K562 (cell line): ENCODE results near the gene CHN1. TPM values are rescaled to one million over a fixed set of nuclear protein-coding genes. Genes with fewer than 3 reads are reported as not detected.

Experiments
- ATAC-seq: fragments of 200-7000 bp; cut with Tn5 transposase; 3 replicates; pipeline ENCODE4 v1.9.1; 2020; ENCODE audit warnings: moderate library complexity
- BruUV-seq: library from RNA; stranded (reverse); fragments of 400-500 nt; replicated peaks from 2 replicates; lab custom pipeline; 2021; lab: Mats Ljungman, UMichigan
- CTCF ChIA-PET: fragments of 300-600 bp; formaldehyde crosslinking; extraction: SDS; loops from one replicate; lab custom pipeline; 2021; ENCODE audit warnings: low intra/inter-chr PET ratio; lab: Yijun Ruan, JAX
- POLR2A ChIA-PET: fragments of 300-600, 350-650 bp; sonication (Branson Sonifier 250); formaldehyde crosslinking; extraction: SDS; loops from one replicate; lab custom pipeline; 2021; ENCODE audit warnings: antibody characterized with exemption, inconsistent platforms; lab: Yijun Ruan, JAX
- DNase-seq, 4 experiments: peaks; one replicate each; pipeline versions ENCODE4 v3.0.0 to v3.0.0-alpha.2; 2011 to 2018; ENCODE audit warnings: low spot score in 3 of 4, mixed read lengths in 3 of 4; ENCODE audit errors: extremely low read depth in 1 of 4
- FAIRE-seq: peaks from 2 replicates; lab custom pipeline; 2011; peaks lifted over from hg19 to GRCh38; lab: Jason Lieb, UNC
- H2AFZ ChIP-seq: 2 replicates; pipeline ENCODE4 v1.6.0; 2011; ENCODE audit warnings: low read depth, low read length, control low read depth, inconsistent platforms
- H3K27ac ChIP-seq: fragments of 200-600 bp; 3 replicates; pipeline ENCODE4 v1.8.0; 2011; ENCODE audit warnings: low read depth, mild to moderate bottlenecking, control low read depth, inconsistent platforms, low read length, moderate library complexity, mixed read lengths; ENCODE audit errors: extremely low read depth
- H3K27me3 ChIP-seq, 2 experiments: fragments of 300-600 bp in 1 of 2; 2 replicates in 1 of 2; 3 replicates in 1 of 2; pipeline versions ENCODE4 v1.6.0 to v1.8.0; 2011; ENCODE audit warnings: inconsistent platforms in 2 of 2, low read length in 2 of 2, mild to moderate bottlenecking in 1 of 2, mixed read lengths in 1 of 2, moderate library complexity in 1 of 2; ENCODE audit not compliant: control insufficient read depth in 2 of 2, insufficient read depth in 2 of 2
- H3K36me3 ChIP-seq: fragments of 300-600 bp; 3 replicates; pipeline ENCODE4 v1.8.0; 2011; ENCODE audit warnings: mild to moderate bottlenecking, low read length, inconsistent platforms; ENCODE audit not compliant: control insufficient read depth, insufficient read depth
- H3K4me1 ChIP-seq, 2 experiments: fragments of 200-600 bp in 1 of 2; replicated peaks in 1 of 2; 2 replicates in 1 of 2; 3 replicates in 1 of 2; pipeline versions ENCODE4 v1.5.1 to v1.8.0; 2011; ENCODE audit warnings: inconsistent platforms in 2 of 2, low read length in 2 of 2, mild to moderate bottlenecking in 1 of 2, mixed read lengths in 1 of 2, moderate library complexity in 1 of 2; ENCODE audit not compliant: control insufficient read depth in 2 of 2, insufficient read depth in 2 of 2
- H3K4me2 ChIP-seq: 2 replicates; pipeline ENCODE4 v1.6.1; 2011; ENCODE audit warnings: low read length, control low read depth, inconsistent platforms, mixed read lengths; ENCODE audit not compliant: insufficient read depth
- H3K4me3 ChIP-seq: fragments of 200-600 bp; sonication (generic), shearing (Covaris generic); 2 replicates; pipeline ENCODE4 v1.5.1; 2016; ENCODE audit warnings: control low read depth, inconsistent platforms
- H3K79me2 ChIP-seq: fragments of 200-600 bp; 3 replicates; pipeline ENCODE4 v1.8.0; 2011; ENCODE audit warnings: low read length, inconsistent platforms; ENCODE audit not compliant: control insufficient read depth, insufficient read depth
- H3K9ac ChIP-seq, 2 experiments: 2 replicates each; pipeline versions ENCODE4 v1.6.0 to v1.6.1; 2011; ENCODE audit warnings: low read depth in 2 of 2, low read length in 2 of 2, control low read depth in 1 of 2, inconsistent platforms in 1 of 2, mild to moderate bottlenecking in 1 of 2, mixed read lengths in 1 of 2; ENCODE audit not compliant: insufficient read depth in 1 of 2
- H3K9me1 ChIP-seq: one replicate; pipeline ENCODE4 v1.6.0; 2011; ENCODE audit warnings: inconsistent platforms, mild to moderate bottlenecking, low read length, moderate library complexity; ENCODE audit not compliant: control insufficient read depth, insufficient read depth
- H3K9me3 ChIP-seq: replicated peaks from 2 replicates; pipeline ENCODE4 v1.5.1; 2011; ENCODE audit warnings: low read depth, low read length, inconsistent platforms; ENCODE audit not compliant: control insufficient read depth, insufficient read depth
- H4K20me1 ChIP-seq: replicated peaks from 2 replicates; pipeline ENCODE4 v1.6.1; 2011; ENCODE audit warnings: low read length, inconsistent platforms, mixed read lengths; ENCODE audit not compliant: control insufficient read depth, insufficient read depth
- CBX2 ChIP-seq: fragments of 200-600 bp; sonication (generic); IDR thresholded peaks from one replicate; pipeline ENCODE4 v1.6.1; 2012; ENCODE audit warnings: mild to moderate bottlenecking, low read length, inconsistent platforms; ENCODE audit not compliant: insufficient read depth, poor library complexity, severe bottlenecking
- GABPB2 ChIP-seq: fragments of 250-450 bp; sonication (Bioruptor Pico); conservative IDR thresholded peaks from 2 replicates; pipeline ENCODE4 v1.5.1; 2021; ENCODE audit warnings: mild to moderate bottlenecking
- MYC ChIP-seq, 2 experiments: fragments of 250-450 bp in 1 of 2; sonication (Bioruptor Pico) in 1 of 2; IDR thresholded peaks; 2 replicates each; pipeline versions ENCODE4 v1.5.1 to v1.6.1; 2012 to 2021; ENCODE audit warnings: low read depth in 2 of 2, borderline replicate concordance in 1 of 2, improper control_type of control experiment in 1 of 2, low read length in 1 of 2, mild to moderate bottlenecking in 1 of 2, moderate library complexity in 1 of 2
- NFYB ChIP-seq: IDR thresholded peaks from 2 replicates; pipeline ENCODE4 v1.6.1; 2011; ENCODE audit warnings: mild to moderate bottlenecking, moderate library complexity; ENCODE audit not compliant: insufficient read length; ENCODE audit errors: extremely low read depth
- RHOXF2B ChIP-seq: fragments of 250-450 bp; sonication (Bioruptor Pico); conservative IDR thresholded peaks from 2 replicates; pipeline ENCODE4 v1.5.1; 2021
- RNF2 ChIP-seq: sonication (generic); IDR thresholded peaks from 2 replicates; pipeline ENCODE4 v1.6.1; 2016
- SMC3 ChIP-seq: conservative IDR thresholded peaks from 2 replicates; pipeline ENCODE4 v1.6.1; 2011; ENCODE audit warnings: low read depth, low read length, improper control_type of control experiment; ENCODE audit not compliant: insufficient read depth
- TSC22D4 ChIP-seq: fragments of 450-650 bp; IDR thresholded peaks from 2 replicates; pipeline ENCODE4 v1.6.1; 2016; ENCODE audit warnings: missing genetic modification characterization, missing biosample characterization, control low read depth
- ZNF282 ChIP-seq: sonication (generic); formaldehyde crosslinking; IDR thresholded peaks from 2 replicates; pipeline ENCODE4 v1.8.1; 2023; ENCODE audit warnings: missing genetic modification reagents
- WGBS: fragments of 100-300 bp; shearing (Covaris generic); methylation state at CpG from one replicate; pipeline ENCODE4 v1.1.6; 2016; ENCODE audit warnings: low coverage, mixed read lengths; ENCODE audit not compliant: insufficient coverage; ENCODE audit errors: missing lambda C conversion rate; 5-methylcytosine and 5-hydroxymethylcytosine counted together
- in situ Hi-C: fragments of 300-500 bp; cut with MboI; formaldehyde crosslinking; loops from 4 replicates; pipeline ENCODE4 v1.15.0; 2018; ENCODE audit warnings: inconsistent platforms, mixed read lengths
- intact Hi-C: fragments of 100-400 bp; cut with micrococcal nuclease; formaldehyde crosslinking; loops from 2 replicates; pipeline ENCODE4 v1.14.2; 2022
- polyA plus RNA-seq, 8 experiments: library from polyadenylated mRNA; depleted of rRNA in 4 of 8; stranded (reverse) in 5 of 8; unstranded in 3 of 8; fragments of >200 nt; fragmentation: Nextera tagmentation in 2 of 8; fragmentation: Illumina TruSeq in 1 of 8; extraction: Ambion mirVana in 2 of 8; extraction: Trizol in 1 of 8; gene quantifications; 2 replicates each; pipeline versions ENCODE4 v1.2.1 to v1.2.3, GENCODE V29; 2011 to 2014; ENCODE audit warnings: inconsistent platforms in 1 of 8, missing spikeins in 1 of 8
- total RNA-seq, 7 experiments: library from RNA; depleted of rRNA in 6 of 7; stranded (reverse); fragments of >200 nt in 6 of 7; fragmentation: Illumina TruSeq in 2 of 7; extraction: Trizol in 2 of 7; gene quantifications; 2 replicates each; pipeline versions ENCODE4 v1.2.1 to v1.2.3, GENCODE V29; 2011 to 2021; ENCODE audit warnings: low replicate concordance in 1 of 7
- TF ChIP-seq, protein P1 (sequence below): conservative IDR thresholded peaks from 2 replicates; pipeline ENCODE4 v1.6.1; 2011; ENCODE audit warnings: low read depth, mild to moderate bottlenecking, low read length; ENCODE audit not compliant: control insufficient read depth
- TF ChIP-seq, protein P2 (sequence below), 2 experiments: fragments of 450-650 bp; IDR thresholded peaks; 2 replicates each; pipeline ENCODE4 v1.6.1; 2016; ENCODE audit warnings: mild to moderate bottlenecking in 2 of 2, borderline replicate concordance in 1 of 2, low read depth in 1 of 2, moderate library complexity in 1 of 2

Gene CHN1
- total and polyA plus RNA-seq, 9 of the 15 experiments (the other 6 are each of a cell fraction or from before 2014, with no cell fraction given): 0.17 to 2.0 (median 0.87) TPM

DNA sequence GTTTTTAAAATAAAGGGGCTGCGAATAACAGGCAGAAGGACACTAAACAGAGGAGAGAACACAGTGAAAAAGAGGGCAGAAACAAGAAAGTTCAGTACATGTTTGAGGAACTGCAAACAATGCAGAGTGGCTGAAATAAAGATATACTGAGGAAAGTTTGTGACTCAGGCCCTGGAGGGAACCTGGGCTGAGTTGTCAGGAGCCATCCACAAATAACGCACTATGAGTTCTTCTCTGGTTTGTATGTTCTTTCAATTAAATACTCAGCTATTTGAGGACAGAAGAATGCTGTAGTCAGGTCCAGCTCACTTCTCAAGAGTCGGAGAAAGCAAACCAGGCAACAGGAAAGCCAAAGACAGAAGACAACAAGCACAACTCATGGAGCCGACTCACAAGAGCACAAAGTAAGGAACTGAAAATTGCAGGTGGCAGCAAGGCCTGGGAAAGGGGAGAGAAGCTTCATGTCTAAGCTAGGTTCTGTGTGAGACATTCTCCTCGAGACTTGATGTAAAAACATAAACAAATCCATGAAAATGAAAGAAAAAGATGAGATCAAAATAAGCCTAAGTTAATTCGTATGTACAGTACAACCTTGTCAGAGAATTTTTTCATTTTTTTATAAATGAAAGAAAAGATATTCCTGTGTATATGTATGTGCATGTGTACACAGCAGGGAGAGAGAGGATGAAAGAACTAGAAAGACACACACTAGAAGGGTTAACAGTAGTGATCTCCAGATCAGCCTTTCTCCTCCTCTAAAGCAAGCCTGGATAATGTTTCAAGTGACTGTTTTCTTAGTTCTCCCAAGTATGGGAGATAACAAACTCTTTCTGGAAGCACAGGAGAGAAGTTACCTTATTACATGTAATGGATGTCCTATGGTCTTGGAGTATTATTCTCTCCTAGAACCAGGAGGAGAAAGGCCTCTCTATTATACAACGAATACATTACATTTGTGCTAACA, 41.5 kb downstream of the CHN1 start:
- intact Hi-C loops (no loop called here), in situ Hi-C loops (no loop called here)
- ChIA-PET POLR2A (no interaction called here), CTCF (no interaction called here)
- ATAC-seq: peak; percentile 31; the same call in 1 of the 3 replicates
- Histone ChIP-seq H3K36me3 (no peaks in the 10 kb centered on the region), H4K20me1 (no peaks in the 10 kb centered on the region), H3K27me3 (peaks cover 12 to 29% of the 10 kb centered on the region in 2 experiments; a peak in 3 of 5 replicates), H3K27ac (no peak overlapping the region), H3K9ac (no peak overlapping the region), H3K9me1 (no peaks in the 10 kb centered on the region), H3K4me2 (no peak overlapping the region), H3K4me3 (no peak overlapping the region), H3K4me1 (no peaks in the 10 kb centered on the region), H2AFZ (no peak overlapping the region), H3K79me2 (no peaks in the 10 kb centered on the region), H3K9me3 (no peaks in the 10 kb centered on the region)
- BruUV-seq: no TSS peak
- DNase-seq: no peak
- FAIRE-seq: peak; percentile 29
- WGBS: under 1% methylated on average over 7 of the region's 7 CpGs
- TF ChIP-seq RNF2 (0 out of 2 replicates have a peak, but pooled peaks have one; percentile 12), NFYB (no peak), MYC (IDR thresholded peaks at IDR 0.05; ENCODE audit: low read depth, low read length) (no peak), MYC (CRISPR knock-in tag; IDR thresholded peaks at IDR 0.05; ENCODE audit: borderline replicate concordance, low read depth) (no peak), SMC3 (no peak), RHOXF2B (CRISPR knock-in tag) (no peak), TSC22D4 (tag) (no peak), GABPB2 (CRISPR knock-in tag) (no peak), ZNF282 (CRISPR knock-in tag) (no peak), CBX2 (peak; percentile 65)
- TF ChIP-seq, protein P1, sequence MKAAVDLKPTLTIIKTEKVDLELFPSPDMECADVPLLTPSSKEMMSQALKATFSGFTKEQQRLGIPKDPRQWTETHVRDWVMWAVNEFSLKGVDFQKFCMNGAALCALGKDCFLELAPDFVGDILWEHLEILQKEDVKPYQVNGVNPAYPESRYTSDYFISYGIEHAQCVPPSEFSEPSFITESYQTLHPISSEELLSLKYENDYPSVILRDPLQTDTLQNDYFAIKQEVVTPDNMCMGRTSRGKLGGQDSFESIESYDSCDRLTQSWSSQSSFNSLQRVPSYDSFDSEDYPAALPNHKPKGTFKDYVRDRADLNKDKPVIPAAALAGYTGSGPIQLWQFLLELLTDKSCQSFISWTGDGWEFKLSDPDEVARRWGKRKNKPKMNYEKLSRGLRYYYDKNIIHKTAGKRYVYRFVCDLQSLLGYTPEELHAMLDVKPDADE: no peak
- TF ChIP-seq, protein P2, sequence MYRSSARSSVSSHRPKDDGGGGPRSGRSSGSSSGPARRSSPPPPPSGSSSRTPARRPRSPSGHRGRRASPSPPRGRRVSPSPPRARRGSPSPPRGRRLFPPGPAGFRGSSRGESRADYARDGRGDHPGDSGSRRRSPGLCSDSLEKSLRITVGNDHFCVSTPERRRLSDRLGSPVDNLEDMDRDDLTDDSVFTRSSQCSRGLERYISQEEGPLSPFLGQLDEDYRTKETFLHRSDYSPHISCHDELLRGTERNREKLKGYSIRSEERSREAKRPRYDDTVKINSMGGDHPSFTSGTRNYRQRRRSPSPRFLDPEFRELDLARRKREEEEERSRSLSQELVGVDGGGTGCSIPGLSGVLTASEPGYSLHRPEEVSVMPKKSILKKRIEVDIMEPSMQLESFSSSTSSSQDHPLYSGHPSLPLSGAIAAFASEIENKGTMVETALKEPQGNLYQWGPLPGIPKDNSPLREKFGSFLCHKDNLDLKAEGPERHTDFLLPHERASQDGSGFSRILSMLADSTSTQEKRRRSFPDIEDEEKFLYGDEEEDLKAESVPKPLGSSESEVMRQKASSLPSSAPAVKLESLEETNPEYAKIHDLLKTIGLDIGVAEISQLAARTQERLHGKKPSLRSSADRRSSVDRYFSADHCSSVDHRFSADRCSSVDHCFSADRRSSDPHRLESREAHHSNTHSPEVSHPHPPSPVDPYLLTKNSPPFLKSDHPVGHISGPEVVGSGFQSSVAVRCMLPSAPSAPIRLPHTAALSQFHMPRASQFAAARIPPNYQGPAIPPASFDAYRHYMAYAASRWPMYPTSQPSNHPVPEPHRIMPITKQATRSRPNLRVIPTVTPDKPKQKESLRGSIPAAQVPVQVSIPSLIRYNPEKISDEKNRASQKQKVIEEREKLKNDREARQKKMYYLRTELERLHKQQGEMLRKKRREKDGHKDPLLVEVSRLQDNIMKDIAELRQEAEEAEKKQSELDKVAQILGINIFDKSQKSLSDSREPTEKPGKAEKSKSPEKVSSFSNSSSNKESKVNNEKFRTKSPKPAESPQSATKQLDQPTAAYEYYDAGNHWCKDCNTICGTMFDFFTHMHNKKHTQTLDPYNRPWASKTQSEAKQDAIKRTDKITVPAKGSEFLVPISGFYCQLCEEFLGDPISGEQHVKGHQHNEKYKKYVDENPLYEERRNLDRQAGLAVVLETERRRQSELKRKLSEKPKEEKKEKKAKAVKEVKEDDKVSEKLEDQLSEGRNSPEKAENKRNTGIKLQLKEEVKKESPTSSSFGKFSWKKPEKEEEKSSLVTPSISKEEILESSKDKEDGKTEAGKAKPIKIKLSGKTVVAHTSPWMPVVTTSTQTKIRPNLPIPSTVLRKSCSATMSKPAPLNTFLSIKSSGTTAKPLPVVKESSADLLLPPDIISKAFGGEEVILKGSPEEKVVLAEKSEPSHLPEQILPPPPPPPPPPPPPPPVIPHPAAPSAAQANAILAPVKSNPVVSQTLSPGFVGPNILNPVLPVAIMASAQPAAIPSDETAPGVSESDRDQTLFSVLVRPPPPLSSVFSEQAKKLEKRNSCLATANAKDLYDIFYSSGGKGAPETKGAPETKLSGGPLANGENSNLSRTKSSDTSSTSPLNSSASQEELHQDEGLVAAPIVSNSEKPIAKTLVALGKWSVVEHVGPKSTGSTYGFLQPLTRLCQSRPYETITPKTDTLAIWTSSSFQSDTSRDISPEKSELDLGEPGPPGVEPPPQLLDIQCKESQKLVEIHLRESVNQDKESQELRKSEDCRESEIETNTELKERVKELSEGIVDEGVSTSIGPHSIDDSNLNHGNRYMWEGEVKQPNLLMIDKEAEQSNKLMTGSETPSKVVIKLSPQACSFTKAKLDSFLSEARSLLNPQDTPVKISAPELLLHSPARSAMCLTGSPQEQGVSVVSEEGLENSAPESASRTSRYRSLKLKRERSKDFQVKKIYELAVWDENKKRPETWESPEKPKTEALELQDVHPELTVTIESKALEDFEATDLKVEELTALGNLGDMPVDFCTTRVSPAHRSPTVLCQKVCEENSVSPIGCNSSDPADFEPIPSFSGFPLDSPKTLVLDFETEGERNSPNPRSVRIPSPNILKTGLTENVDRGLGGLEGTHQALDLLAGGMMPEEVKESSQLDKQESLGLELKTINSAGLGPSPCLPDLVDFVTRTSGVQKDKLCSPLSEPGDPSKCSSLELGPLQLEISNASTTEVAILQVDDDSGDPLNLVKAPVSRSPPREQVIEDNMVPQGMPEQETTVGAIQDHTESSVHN (IDR thresholded peaks at IDR 0.05; ENCODE audit: borderline replicate concordance in 1 of 2, low read depth in 1 of 2): no peak
